GM23248 (cell line): Measurements from ENCODE around the gene DPPA4.

Experiments used
- EZH2 ChIP-seq: fragments of 200-600 bp; sonication (generic); IDR thresholded peaks from 2 replicates; pipeline ENCODE4 v1.6.1; 2018; ENCODE audit warnings: antibody characterized with exemption, mild to moderate bottlenecking; ENCODE audit not compliant: insufficient read depth, poor library complexity, severe bottlenecking
- EZH2phosphoT487 ChIP-seq: fragments of 200-600 bp; sonication (generic); IDR thresholded peaks from 2 replicates; pipeline ENCODE4 v1.6.1; 2018; ENCODE audit warnings: antibody characterized with exemption, moderate library complexity, mild to moderate bottlenecking, low read depth; ENCODE audit not compliant: insufficient read depth

GRCh38 chr3:109284071-109284470, 53.3 kb downstream of the DPPA4 start:
- TF ChIP-seq EZH2phosphoT487 (no peak), EZH2 (no peak)
